Measurements from ENCODE around the gene SPN.

The SPN gene

DNA sequence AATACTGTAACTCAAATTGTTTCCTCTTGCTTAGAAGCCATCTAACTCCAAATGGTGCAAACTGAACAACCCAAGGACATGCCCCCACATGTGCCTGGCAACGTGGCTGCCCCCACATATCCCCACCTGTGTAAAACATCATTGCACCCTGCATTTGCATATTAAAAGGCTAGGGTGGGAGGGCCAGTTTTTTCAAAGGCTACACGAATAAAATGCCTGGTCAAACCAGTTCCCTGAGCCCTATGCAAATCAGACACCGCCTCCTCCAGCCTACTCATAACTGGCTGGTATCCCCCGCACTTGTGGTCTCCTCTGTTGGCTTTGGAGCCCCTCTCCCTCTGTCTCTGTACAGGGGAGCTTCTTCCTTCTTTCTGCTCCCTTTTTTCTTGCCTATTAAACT is 56.0 kb downstream of the SPN start:
- no peak for DNase-seq
- in situ Hi-C loops (cut with HindIII; ENCODE audit: low pct_ligation_motif_present, low pct_unique_long_range_greater_than_20kb, low sequenced_read_pairs), result no loop called here
